ENCODE measurements around the gene EPM2A.

EPM2A gene

GRCh38 chr6:145673504-145673903 lies 61.8 kb downstream of the EPM2A start:
- DNase-seq (ENCODE audit: low read depth, low spot score) = no peak

- DNase-seq (ENCODE audit: low read depth, low spot score) = no peak
Measured at GRCh38 chr6:145670311-145670710, 65.0 kb downstream of the EPM2A start.

- peak; percentile 48 for DNase-seq (ENCODE audit: low read depth, low spot score)
Measured at GRCh38 chr6:145669627-145670034, 65.7 kb downstream of the EPM2A start.

- DNase-seq (ENCODE audit: low read depth, low spot score) = no peak
Measured at GRCh38 chr6:145668844-145669243, 66.5 kb downstream of the EPM2A start.

- DNase-seq (ENCODE audit: low read depth, low spot score) = no peak
Measured at GRCh38 chr6:145660676-145661075, 74.6 kb downstream of the EPM2A start.

- DNase-seq (ENCODE audit: low read depth, low spot score) = no peak
Measured at GRCh38 chr6:145656128-145656527, 79.2 kb downstream of the EPM2A start.

GRCh38 chr6:145652572-145652971 lies 82.7 kb downstream of the EPM2A start:
- DNase-seq (ENCODE audit: low read depth, low spot score) = no peak

- DNase-seq (ENCODE audit: low read depth, low spot score) = no peak
Measured at GRCh38 chr6:145651988-145652387, 83.3 kb downstream of the EPM2A start.

GRCh38 chr6:145648149-145648548 lies 87.2 kb downstream of the EPM2A start:
- no peak for DNase-seq (ENCODE audit: low read depth, low spot score)

- DNase-seq (ENCODE audit: low read depth, low spot score) = no peak
Measured at GRCh38 chr6:145647602-145648001, 87.7 kb downstream of the EPM2A start.

GRCh38 chr6:145643760-145644159 lies 91.6 kb downstream of the EPM2A start:
- DNase-seq (ENCODE audit: low read depth, low spot score) = no peak

GRCh38 chr6:145633981-145634627 lies 101.2 kb downstream of the EPM2A start:
- DNase-seq (ENCODE audit: low read depth, low spot score) = peak; percentile 86

- no peak for DNase-seq (ENCODE audit: low read depth, low spot score)
Measured at GRCh38 chr6:145632971-145633370, 102.3 kb downstream of the EPM2A start.

- no peak for DNase-seq (ENCODE audit: low read depth, low spot score)
Measured at GRCh38 chr6:145631374-145631773, 103.9 kb downstream of the EPM2A start.

- DNase-seq (ENCODE audit: low read depth, low spot score) = no peak
Measured at GRCh38 chr6:145630598-145630997, 104.7 kb downstream of the EPM2A start.

GRCh38 chr6:145629478-145629877 lies 105.8 kb downstream of the EPM2A start:
- DNase-seq (ENCODE audit: low read depth, low spot score) = no peak

GRCh38 chr6:145627451-145627850 lies 107.9 kb downstream of the EPM2A start:
- DNase-seq (ENCODE audit: low read depth, low spot score) = no peak

GRCh38 chr6:145626857-145627256 lies 108.5 kb downstream of the EPM2A start:
- DNase-seq (ENCODE audit: low read depth, low spot score) = no peak

GRCh38 chr6:145623231-145623630 lies 112.1 kb downstream of the EPM2A start:
- no peak for DNase-seq (ENCODE audit: low read depth, low spot score)

GRCh38 chr6:145621776-145622175 lies 113.5 kb downstream of the EPM2A start:
- no peak for DNase-seq (ENCODE audit: low read depth, low spot score)

GRCh38 chr6:145620088-145620487 lies 115.2 kb downstream of the EPM2A start:
- DNase-seq (ENCODE audit: low read depth, low spot score) = no peak

GRCh38 chr6:145609521-145609920 lies 125.8 kb downstream of the EPM2A start:
- DNase-seq (ENCODE audit: low read depth, low spot score) = no peak

- no peak for DNase-seq (ENCODE audit: low read depth, low spot score)
Measured at GRCh38 chr6:145608850-145609249, 126.5 kb downstream of the EPM2A start.

- DNase-seq (ENCODE audit: low read depth, low spot score) = no peak
Measured at GRCh38 chr6:145603991-145604390, 131.3 kb downstream of the EPM2A start.

Measured in astrocyte of the hippocampus (primary cell).